ENCODE results near the gene ARHGAP44. TPM values are rescaled to one million over a fixed set of nuclear protein-coding genes. Genes with fewer than 3 reads are reported as not detected.

ARHGAP44 gene
- total RNA-seq, 1 donor = 1.3 TPM

- no peak for DNase-seq (ENCODE audit: low read depth)
- no peak overlapping the region for H3K4me3 ChIP-seq (ENCODE audit: low read depth, low read length)
- TF ChIP-seq, protein P1, sequence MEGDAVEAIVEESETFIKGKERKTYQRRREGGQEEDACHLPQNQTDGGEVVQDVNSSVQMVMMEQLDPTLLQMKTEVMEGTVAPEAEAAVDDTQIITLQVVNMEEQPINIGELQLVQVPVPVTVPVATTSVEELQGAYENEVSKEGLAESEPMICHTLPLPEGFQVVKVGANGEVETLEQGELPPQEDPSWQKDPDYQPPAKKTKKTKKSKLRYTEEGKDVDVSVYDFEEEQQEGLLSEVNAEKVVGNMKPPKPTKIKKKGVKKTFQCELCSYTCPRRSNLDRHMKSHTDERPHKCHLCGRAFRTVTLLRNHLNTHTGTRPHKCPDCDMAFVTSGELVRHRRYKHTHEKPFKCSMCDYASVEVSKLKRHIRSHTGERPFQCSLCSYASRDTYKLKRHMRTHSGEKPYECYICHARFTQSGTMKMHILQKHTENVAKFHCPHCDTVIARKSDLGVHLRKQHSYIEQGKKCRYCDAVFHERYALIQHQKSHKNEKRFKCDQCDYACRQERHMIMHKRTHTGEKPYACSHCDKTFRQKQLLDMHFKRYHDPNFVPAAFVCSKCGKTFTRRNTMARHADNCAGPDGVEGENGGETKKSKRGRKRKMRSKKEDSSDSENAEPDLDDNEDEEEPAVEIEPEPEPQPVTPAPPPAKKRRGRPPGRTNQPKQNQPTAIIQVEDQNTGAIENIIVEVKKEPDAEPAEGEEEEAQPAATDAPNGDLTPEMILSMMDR (IDR thresholded peaks at IDR 0.05; ENCODE audit: insufficient read depth, low read depth, low read length) = no peak
These were observed 162.7 kb downstream of the ARHGAP44 start for GRCh38 chr17:12952012-12952411.

DNA sequence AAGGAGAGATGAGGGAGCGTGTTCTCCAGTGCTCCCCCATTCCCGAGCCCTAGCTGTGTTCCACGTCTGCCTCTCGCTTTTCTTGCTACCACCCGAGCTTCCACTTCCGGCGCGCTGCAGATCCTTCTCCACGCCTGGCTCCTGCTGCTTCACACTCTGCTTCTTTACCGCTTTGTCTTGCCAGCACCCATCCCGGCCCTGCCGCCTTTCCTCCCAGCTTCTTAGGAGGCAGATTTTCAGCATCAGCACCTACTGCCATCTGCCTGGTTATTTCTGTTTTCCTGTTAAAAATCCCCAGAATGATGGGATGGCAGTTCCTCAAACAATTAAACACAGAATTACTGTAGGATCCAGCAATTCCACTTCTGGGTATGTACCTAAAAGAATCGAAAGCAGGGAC is 163.9 kb downstream of the ARHGAP44 start:
- TF ChIP-seq, protein P1 (IDR thresholded peaks at IDR 0.05; ENCODE audit: insufficient read depth, low read depth, low read length) = no peak
- no peak overlapping the region for H3K4me3 ChIP-seq (ENCODE audit: low read depth, low read length)
- DNase-seq (ENCODE audit: low read depth) = no peak

GRCh38 chr17:12955521-12955920 is 166.2 kb downstream of the ARHGAP44 start:
- TF ChIP-seq, protein P1 (IDR thresholded peaks at IDR 0.05; ENCODE audit: insufficient read depth, low read depth, low read length) = no peak
- no peak for DNase-seq (ENCODE audit: low read depth)
- no peak overlapping the region for H3K4me3 ChIP-seq (ENCODE audit: low read depth, low read length)

GRCh38 chr17:12958786-12959185 is 169.5 kb downstream of the ARHGAP44 start:
- no peak for DNase-seq (ENCODE audit: low read depth)
- TF ChIP-seq, protein P1 (IDR thresholded peaks at IDR 0.05; ENCODE audit: insufficient read depth, low read depth, low read length) = no peak
- H3K4me3 ChIP-seq (ENCODE audit: low read depth, low read length) = no peak overlapping the region

DNA sequence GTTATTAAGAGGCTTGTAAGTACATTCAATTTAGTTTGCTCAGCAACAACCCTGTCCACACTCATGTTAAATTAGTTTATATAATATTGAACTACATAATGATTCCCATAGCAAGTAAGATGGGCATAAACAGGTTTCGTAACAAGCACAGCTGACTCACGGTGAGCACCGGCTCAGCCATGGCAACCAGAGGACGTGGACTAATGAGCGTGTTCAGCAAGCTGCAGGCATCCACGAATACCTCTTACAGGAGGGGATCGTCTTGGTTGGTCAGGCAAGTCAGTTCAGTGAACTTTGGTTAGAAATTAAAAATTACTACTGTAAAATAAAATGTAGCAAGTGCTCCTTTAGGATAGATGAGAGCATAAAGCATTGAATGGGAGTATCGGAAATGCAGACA is 170.1 kb downstream of the ARHGAP44 start:
- DNase-seq (ENCODE audit: low read depth) = peak; percentile 6
- TF ChIP-seq, protein P1 (IDR thresholded peaks at IDR 0.05; ENCODE audit: insufficient read depth, low read depth, low read length) = no peak
- no peak overlapping the region for H3K4me3 ChIP-seq (ENCODE audit: low read depth, low read length)

DNA sequence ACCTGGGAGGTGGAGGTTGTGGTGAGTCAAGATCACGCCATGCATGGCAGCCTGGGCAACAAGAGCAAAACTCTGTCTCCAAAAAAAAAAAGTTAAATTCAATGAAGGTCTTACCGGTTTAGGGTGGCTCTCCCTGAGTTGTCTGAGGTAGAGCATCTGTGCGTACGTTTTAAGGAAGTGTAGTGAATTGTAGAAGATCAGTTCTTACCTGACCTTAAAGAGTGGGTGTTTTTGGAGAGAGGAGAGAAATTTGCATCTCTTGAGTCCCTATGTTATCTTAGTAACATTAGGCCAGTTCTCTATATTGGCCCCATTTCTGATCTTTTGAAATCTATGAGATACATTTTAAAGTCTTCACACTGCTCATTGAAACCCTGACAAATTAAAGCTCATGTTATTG is 172.4 kb downstream of the ARHGAP44 start:
- DNase-seq (ENCODE audit: low read depth) = no peak
- H3K4me3 ChIP-seq (ENCODE audit: low read depth, low read length) = no peak overlapping the region
- TF ChIP-seq, protein P1 (IDR thresholded peaks at IDR 0.05; ENCODE audit: insufficient read depth, low read depth, low read length) = no peak

GRCh38 chr17:12963505-12963904 is 174.2 kb downstream of the ARHGAP44 start:
- H3K4me3 ChIP-seq (ENCODE audit: low read depth, low read length) = no peak overlapping the region
- TF ChIP-seq, protein P1 (IDR thresholded peaks at IDR 0.05; ENCODE audit: insufficient read depth, low read depth, low read length) = no peak
- DNase-seq (ENCODE audit: low read depth) = no peak
